IPS DF 4.7 (cell line): ENCODE data around the gene NAGA.

Experiments
- DNase-seq: peaks from one replicate; pipeline ENCODE4 v3.0.0-alpha.2; 2013; ENCODE audit warnings: low spot score; ENCODE audit errors: extremely low read depth

The NAGA gene

GRCh38 chr22:42050641-42051180 is 19.9 kb downstream of the NAGA start:
- no peak for DNase-seq

- no peak for DNase-seq
These were observed 28.8 kb downstream of the NAGA start for GRCh38 chr22:42041784-42042183.

- DNase-seq, result no peak
These were observed 31.3 kb downstream of the NAGA start for GRCh38 chr22:42039271-42039670.

GRCh38 chr22:42035256-42035655 is 35.4 kb downstream of the NAGA start:
- DNase-seq, result no peak

GRCh38 chr22:42033263-42034181 is 37.1 kb downstream of the NAGA start:
- no peak for DNase-seq

- no peak for DNase-seq
These were observed 43.9 kb downstream of the NAGA start for GRCh38 chr22:42026705-42027104.

GRCh38 chr22:42025421-42025820 is 45.2 kb downstream of the NAGA start:
- DNase-seq, result no peak

- DNase-seq, result no peak
These were observed 48.3 kb downstream of the NAGA start for GRCh38 chr22:42022162-42022847.

GRCh38 chr22:42021571-42021970 is 49.0 kb downstream of the NAGA start:
- no peak for DNase-seq

GRCh38 chr22:42018224-42018623 is 52.4 kb downstream of the NAGA start:
- no peak for DNase-seq

- DNase-seq, result no peak
These were observed 54.5 kb downstream of the NAGA start for GRCh38 chr22:42016111-42016510.

GRCh38 chr22:42013385-42013784 is 57.2 kb downstream of the NAGA start:
- DNase-seq, result no peak

- DNase-seq, result no peak
These were observed 59.8 kb downstream of the NAGA start for GRCh38 chr22:42010778-42011177.
